Effector CD8-positive, alpha-beta T cell (primary cell): Measurements from ENCODE around the gene FBLN7.

Source experiments
- DNase-seq: peaks from one replicate; lab custom pipeline; 2025; lab: John Stamatoyannopoulos, UW

FBLN7 gene

GRCh38 chr2:112140899-112141625 is 2.9 kb downstream of the FBLN7 start:
- DNase-seq = no peak

- DNase-seq = no peak
Observed at GRCh38 chr2:112141626-112142007, 3.4 kb downstream of the FBLN7 start.

- DNase-seq = no peak
Observed at GRCh38 chr2:112142525-112143078, 4.4 kb downstream of the FBLN7 start.

- no peak for DNase-seq
Observed at GRCh38 chr2:112143150-112143549, 5.0 kb downstream of the FBLN7 start.

- DNase-seq = no peak
Observed at GRCh38 chr2:112144966-112145365, 6.8 kb downstream of the FBLN7 start.

GRCh38 chr2:112147382-112148168 is 9.4 kb downstream of the FBLN7 start:
- DNase-seq = no peak

- DNase-seq = no peak
Observed at GRCh38 chr2:112148477-112148876, 10.3 kb downstream of the FBLN7 start.

GRCh38 chr2:112149194-112149593 is 11.0 kb downstream of the FBLN7 start:
- no peak for DNase-seq

- no peak for DNase-seq
Observed at GRCh38 chr2:112149866-112150435, 11.8 kb downstream of the FBLN7 start.

GRCh38 chr2:112150447-112150846 is 12.3 kb downstream of the FBLN7 start:
- DNase-seq = no peak

- no peak for DNase-seq
Observed at GRCh38 chr2:112150851-112151250, 12.7 kb downstream of the FBLN7 start.

GRCh38 chr2:112151271-112151670 is 13.1 kb downstream of the FBLN7 start:
- no peak for DNase-seq

- DNase-seq = no peak
Observed at GRCh38 chr2:112151701-112152440, 13.7 kb downstream of the FBLN7 start.

GRCh38 chr2:112152476-112153178 is 14.4 kb downstream of the FBLN7 start:
- no peak for DNase-seq

GRCh38 chr2:112153179-112153490 is 14.9 kb downstream of the FBLN7 start:
- DNase-seq = no peak

GRCh38 chr2:112153501-112153900 is 15.3 kb downstream of the FBLN7 start:
- DNase-seq = no peak

GRCh38 chr2:112154246-112155117 is 16.3 kb downstream of the FBLN7 start:
- DNase-seq = no peak

GRCh38 chr2:112155331-112156151 is 17.4 kb downstream of the FBLN7 start:
- no peak for DNase-seq

- DNase-seq = no peak
Observed at GRCh38 chr2:112156152-112156986, 18.2 kb downstream of the FBLN7 start.
